Endometrial microvascular endothelial cells (primary cell): Measurements from ENCODE around the gene SLC22A12. TPM values are rescaled to one million over a fixed set of nuclear protein-coding genes. Genes with fewer than 3 reads are reported as not detected.

Experiments used
- in situ Hi-C: cut with HindIII; loops from 2 replicates; pipeline ENCODE4 v1.10.0; 2017; ENCODE audit warnings: low sequenced_read_pairs, low pct_unique_long_range_greater_than_20kb; ENCODE audit errors: inconsistent ontology term
- total RNA-seq: library from RNA; depleted of rRNA; stranded (reverse); fragments of >200 nt; gene quantifications from one replicate; pipeline ENCODE4 v1.2.3, GENCODE V29; 2015; ENCODE audit errors: inconsistent ontology term

Gene SLC22A12
- total RNA-seq, 1 donor from 2014 or later, result not detected

DNA sequence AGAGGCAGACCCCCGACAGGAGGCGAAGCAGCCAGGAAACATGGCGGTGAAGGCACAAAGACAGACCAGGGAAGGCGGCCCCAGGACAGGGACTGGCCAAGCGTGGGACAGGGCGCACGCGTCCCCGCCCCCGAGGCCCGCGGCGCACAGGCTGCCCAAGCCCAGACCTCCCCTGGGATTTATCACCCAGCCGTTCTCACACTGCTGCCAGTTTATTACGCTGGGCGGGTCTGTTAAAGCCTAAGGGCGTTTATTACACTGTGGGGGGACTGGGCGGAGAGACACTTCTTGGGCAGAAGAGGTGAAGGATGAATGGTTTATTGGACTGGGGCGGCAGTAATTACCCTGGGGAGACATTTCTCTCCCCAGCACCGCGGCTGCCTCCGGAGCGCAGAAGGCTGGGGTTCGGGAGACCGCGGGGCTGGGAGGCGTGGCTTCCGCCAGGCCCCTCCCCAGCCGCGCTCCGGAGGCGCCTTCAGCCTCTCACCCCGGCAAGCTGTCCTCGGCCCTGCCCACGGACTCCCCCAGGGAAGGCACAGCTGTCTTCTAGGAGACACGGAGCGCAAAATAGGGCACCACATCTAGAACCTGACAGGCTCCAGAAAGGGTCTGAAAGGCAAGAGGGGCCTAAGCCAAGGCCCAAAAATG is 47.1 kb downstream of the SLC22A12 start:
- in situ Hi-C loops, result no loop called here

DNA sequence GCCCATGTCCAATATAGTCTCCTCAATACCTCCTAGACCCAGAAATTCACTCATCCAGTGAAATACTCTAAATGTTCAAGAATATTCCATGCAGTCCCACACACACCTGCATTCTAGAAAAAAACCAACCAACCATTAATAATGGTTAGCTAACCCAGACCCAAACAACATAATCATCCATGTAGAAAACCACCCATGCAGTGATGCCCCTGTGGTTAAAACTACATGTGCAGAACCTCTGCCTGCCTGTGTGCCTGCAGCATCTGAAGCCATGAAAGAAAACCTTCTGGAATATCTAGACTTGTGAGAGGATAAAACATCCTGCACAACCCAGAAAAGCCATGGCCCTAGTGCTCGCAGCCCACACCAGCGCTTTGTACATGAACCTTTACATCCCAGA is 47.8 kb downstream of the SLC22A12 start:
- in situ Hi-C loops, result no loop called here

DNA sequence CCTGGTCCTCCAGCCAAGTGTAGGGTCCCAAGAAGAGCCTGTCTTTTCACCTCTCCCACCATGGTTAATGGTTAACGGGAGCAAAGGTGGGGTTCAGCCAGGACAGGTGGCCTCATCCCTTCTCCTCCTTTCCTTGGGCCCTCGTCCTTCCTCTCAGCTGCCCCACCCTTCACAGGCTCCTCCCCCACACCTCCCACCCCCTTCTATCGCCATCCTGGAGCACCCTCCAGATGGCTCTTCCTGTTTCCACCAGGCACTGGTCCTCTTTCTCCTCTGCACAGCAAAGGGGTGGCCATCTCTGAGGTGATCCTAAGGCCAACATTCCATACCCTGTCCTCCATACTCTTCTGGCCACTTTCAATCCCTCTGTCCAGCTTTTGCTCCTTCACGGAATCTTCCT is 48.9 kb downstream of the SLC22A12 start:
- in situ Hi-C loops, result no loop called here

DNA sequence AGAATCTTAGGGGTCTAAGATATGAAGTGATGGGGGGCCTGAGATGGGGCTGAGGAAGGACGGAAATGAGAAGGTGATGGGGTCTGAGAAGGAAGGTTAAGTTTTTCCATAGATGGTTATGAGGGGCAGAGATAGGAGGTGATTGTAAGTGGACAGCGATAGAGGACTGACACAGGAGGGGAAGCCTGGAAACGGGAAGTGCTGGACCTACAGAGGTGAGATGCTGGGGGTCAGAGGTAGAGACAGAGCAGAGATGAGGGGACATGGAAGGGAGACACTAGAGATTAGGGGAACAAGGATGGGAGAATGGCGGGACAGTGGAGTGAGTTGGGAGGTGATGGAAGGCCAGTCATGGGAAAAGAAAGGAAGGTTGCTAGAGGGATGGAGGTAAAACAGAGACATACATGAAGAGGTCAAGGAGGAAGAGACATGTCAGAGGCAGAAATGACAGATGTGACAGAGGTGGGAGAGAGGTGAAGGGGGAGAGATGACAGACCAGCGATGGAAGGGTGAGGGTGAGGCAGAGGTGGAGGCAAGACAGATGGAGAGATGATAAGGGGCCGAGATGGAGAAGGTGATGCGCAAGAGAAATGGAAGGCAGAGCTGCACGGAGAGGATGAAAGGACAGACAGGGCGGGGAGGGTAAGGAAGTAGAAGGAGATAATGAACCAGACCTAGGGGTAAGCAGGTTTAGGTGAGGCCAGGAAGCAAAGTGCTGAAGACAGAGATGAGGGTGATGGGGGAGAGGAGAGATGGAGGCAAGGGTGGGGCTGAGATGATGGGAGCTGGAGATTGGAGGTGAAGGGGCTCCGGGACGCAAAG is 50.8 kb downstream of the SLC22A12 start:
- in situ Hi-C loops, result no loop called here

DNA sequence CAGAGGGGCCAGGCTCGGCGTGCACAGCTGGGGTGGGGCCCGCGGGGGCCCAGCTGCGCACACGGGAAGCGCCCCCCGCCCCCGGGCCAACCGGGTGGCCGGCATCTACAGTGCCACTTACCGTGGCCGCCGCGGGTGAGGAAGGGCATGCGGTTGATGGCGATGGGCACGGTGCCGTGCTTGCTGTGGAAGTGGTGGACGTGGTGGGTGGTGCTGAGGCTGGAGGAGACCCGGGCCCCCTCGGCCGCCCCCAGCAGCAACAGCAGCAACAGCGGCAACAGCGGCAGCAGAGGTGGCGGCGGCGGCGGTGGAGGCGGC is 51.4 kb downstream of the SLC22A12 start:
- in situ Hi-C loops, result no loop called here

DNA sequence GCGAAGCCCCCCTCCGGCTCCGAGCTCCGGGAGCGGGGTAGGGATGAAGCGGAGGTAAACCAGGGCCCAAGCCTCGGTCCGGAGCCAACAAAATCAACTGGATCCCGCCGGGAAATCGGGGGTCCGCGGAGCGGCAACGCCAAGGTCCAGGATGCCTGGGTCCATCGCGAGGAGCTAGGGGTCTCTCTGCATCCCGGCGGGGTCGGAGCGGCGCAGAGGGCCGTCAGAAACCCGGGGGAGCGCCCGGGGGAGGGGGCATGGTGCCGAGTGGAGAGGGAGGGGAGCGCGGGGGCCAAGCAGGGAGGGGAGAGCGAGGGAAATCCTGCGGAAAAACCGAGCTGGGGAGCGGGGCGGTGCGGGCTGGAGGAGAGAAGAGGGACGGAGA is 51.8 kb downstream of the SLC22A12 start:
- in situ Hi-C loops, result no loop called here

DNA sequence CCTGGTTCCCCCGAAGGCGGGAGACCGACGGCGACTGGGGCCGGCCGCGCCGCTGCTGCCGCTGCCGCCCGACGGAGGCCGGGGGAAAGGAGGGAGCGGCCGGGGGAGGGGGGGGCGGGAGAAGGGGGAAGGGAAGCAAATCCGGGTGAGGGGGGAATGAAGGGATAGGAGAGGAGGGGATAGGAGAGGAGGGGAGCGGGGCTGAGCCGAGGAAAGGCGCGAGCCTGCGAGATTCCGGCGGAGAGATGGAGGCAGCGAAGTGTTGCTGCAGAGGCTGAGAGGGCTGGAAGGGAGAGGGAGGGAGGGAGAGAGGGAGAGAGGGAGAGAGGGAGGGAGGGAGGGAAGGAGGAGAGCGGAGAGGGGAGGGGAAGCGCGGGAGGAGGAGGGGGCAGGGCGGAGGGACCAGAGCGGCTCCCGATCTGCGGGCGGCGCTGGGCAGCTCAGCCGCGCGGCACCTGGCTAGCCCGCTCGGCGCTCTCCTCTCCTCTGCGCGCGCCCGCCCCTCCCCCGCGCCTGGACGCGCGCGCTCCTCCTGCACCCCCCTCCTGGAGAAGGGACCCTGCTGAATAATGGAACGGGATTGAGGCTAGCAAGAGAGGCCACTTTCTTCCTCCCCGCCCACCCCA is 52.3 kb downstream of the SLC22A12 start:
- in situ Hi-C loops, result no loop called here

DNA sequence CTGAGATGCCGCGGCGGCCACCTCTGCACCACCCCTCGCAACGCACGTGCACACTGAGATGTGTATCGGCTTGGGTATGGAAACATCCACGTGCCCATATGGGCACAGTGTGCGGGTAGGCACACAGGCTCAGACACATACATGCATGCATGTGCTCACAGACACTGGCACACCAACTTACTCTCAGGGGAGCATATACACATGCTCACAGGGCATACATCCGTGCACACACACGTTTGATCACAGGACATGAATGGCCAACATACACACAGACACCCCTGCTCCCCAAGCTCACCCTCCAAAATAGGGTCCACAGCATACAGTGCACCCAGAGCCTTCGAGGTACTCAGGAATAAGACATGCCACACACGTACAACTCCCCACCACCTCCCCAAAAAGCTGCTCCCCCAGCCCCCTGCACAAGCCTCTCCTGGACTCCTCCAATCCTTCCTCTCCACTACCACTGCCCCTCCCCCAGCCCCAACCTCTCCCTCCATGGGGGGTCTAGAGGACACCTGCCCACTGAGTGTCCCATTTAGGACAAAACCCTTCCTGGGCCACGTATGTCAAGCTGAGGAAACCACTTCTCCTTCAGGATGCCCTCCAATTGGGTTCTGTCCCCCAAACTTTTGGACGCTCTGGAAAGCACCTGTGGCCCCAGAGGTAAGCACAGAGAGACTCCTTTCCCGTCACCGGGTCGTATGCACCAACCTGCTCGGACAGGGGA is 53.1 kb downstream of the SLC22A12 start:
- in situ Hi-C loops, result no loop called here

DNA sequence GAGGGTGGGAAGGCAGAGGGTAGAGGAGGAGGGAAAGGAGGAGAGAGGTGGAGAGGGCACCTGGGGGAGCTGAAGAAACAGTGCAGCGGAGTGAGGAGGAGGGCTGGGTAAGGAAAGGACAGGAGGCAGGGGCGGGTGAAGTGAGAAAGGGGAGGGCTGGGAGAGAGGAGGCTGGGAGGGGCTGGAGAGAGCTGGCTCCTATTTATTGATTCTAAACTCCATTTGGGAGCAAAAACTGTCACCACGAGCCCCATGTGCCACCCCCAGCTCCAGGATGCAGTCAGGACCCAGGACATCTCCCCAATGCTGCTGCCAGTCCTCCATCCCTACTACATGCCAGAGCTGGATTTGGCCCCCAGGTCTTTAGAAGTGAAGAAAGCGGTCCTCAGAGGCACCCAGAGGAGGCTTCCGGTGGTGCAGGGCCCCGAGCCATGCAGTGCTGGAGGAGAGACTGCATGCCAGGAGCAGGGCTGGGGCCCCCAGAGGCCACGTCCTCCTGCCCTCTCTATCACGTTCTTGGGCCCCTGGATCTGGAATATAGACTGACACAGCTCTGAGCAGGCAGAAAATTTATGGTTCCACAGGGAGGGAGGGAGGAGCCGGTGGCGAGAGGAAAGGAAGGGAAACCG is 53.7 kb downstream of the SLC22A12 start:
- in situ Hi-C loops, result no loop called here

DNA sequence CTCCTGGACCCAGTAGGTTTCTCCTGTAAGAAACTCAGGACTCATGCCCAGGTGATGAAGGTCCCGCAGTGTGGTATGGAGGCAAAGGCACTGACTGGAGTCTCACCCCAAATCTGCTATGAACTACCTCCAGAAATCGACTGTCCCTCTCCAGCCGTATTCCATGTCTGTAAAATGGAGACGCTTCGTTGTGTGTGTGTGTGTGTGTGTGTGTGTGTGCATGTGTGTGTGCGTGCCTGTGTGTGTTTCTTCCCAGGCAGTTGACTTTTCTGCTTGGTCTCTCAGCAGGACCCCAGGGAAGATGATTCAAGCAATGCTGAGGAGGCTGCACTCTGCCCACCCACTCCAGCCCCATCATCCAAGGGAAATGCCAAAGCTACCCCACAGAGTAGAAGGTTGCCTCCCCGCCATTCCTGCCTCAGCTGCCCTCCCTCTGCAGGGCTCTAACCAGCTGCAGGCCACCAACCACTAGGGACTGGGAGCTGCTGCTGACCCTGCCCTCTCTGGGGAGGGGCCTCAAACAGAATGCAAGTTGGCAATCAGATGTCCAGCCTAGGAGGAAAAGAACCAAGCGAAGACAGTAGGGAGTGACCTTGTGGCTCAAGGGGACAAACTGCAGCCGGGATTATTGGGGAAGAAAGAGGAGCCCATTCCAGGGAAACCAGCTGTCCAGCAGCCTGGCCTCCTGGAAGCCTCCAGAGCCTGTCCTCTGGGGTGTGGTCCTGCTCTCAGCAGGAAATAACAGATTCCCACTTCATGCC is 56.2 kb downstream of the SLC22A12 start:
- in situ Hi-C loops, result no loop called here

DNA sequence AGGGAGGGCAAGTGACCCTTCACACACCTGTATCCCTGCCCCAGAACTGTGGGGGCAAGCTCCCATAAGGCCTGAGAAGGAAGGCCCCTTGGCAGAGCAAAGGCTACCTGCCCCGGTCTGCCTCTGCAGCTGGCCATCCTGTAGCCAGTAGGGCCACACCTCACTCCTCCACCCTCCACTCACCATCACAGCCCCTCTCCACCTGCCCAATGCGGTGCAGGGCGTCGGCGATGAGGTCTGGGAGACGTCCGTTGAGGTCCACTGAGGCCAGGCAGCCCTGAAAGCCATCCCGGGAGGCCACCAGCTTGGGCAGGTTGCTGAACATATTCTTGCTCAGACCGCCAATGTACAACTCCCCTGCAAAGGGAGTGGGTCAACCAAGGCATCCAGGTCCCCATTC is 57.5 kb downstream of the SLC22A12 start:
- in situ Hi-C loops, result no loop called here

DNA sequence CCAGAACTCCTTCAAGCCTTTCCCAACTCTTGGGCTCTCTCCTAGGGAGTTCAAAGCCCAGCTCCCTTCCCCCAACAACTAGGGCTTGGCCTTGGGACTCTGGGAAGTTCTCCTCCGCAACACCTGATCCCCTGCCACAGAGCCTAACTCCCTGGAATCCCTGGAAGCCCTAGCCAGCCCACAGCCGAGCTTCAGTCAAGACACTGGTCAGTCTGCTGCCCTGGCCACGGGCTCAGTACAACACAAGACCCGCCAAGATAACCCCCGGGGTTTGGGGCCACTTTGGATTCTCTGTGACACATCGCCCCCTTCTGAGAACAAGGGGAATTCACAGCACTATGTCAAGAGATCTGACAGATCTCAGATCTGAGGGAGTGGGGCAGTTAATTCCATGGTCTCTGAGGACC is 58.3 kb downstream of the SLC22A12 start:
- in situ Hi-C loops, result no loop called here

DNA sequence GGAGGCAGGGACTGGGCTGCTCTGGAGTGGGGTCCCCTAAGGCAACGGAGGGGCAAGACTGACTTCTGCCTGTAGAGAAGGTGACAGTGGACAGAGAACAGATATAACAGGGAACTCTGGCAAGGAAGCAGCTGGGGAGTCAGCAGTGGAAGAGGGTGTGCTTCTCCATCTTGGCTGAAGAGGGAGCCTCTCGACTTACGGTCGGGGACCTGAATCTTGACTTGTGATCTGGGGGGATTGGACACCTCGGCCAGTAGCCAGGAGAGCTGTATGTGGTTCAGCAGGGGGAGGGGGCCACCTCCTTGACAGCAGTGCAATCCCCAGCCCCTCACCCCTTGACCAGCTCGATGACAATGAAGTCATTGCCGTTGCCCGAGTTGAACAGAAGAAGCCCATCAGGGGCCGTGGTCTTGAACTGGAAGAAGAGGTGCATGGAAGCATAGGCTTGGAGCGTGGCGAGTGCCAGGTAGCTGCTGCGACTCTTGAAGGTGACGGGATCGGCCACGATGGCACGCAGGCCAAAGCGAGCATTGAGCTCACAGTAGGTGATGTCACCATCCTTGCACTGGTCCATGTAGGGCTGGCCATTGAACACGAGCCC is 60.0 kb downstream of the SLC22A12 start:
- in situ Hi-C loops, result no loop called here

Other genes starting within 250 kb of the SLC22A12 start
- 69.0 TPM for gene RPS6KA4, start 232.1 kb upstream of the SLC22A12 start, total RNA-seq
- gene SLC22A11, start 35.3 kb upstream of the SLC22A12 start, total RNA-seq, result not detected
- not detected for gene NRXN2, start 132.0 kb downstream of the SLC22A12 start, total RNA-seq
- gene RASGRP2, start 152.9 kb downstream of the SLC22A12 start, total RNA-seq, result 1.3 TPM
- gene PYGM, start 168.8 kb downstream of the SLC22A12 start, total RNA-seq, result not detected
- gene SF1, start 187.3 kb downstream of the SLC22A12 start, total RNA-seq, result 167 TPM
- 42.8 TPM for gene MAP4K2, start 212.0 kb downstream of the SLC22A12 start, total RNA-seq
- gene MEN1, start 219.3 kb downstream of the SLC22A12 start, total RNA-seq, result 34.0 TPM